HG02973 (cell line): ENCODE measurements around the gene SEMA6B.

Experiments
- ATAC-seq: cut with Tn5 transposase; IDR thresholded peaks from one replicate; pipeline ENCODE4 v1.9.1; 2021; ENCODE audit warnings: moderate library complexity; ENCODE audit not compliant: unreplicated experiment

Gene SEMA6B

GRCh38 chr19:4588291-4588761 lies 28.8 kb upstream of the SEMA6B start:
- no peak for ATAC-seq

- ATAC-seq, result no peak
Observed at GRCh38 chr19:4587527-4587926, 28.0 kb upstream of the SEMA6B start.

- ATAC-seq, result no peak
Observed at GRCh38 chr19:4586691-4587090, 27.2 kb upstream of the SEMA6B start.

GRCh38 chr19:4586245-4586644 lies 26.8 kb upstream of the SEMA6B start:
- no peak for ATAC-seq

GRCh38 chr19:4585556-4585955 lies 26.1 kb upstream of the SEMA6B start:
- no peak for ATAC-seq

- no peak for ATAC-seq
Observed at GRCh38 chr19:4584670-4585460, 25.4 kb upstream of the SEMA6B start.

GRCh38 chr19:4583961-4584669 lies 24.6 kb upstream of the SEMA6B start:
- no peak for ATAC-seq

GRCh38 chr19:4582980-4583842 lies 23.7 kb upstream of the SEMA6B start:
- no peak for ATAC-seq

- no peak for ATAC-seq
Observed at GRCh38 chr19:4581666-4582553, 22.4 kb upstream of the SEMA6B start.

GRCh38 chr19:4580961-4581665 lies 21.6 kb upstream of the SEMA6B start:
- ATAC-seq, result no peak

GRCh38 chr19:4580021-4580901 lies 20.8 kb upstream of the SEMA6B start:
- no peak for ATAC-seq

GRCh38 chr19:4579389-4579788 lies 19.9 kb upstream of the SEMA6B start:
- ATAC-seq, result no peak

GRCh38 chr19:4578552-4579248 lies 19.2 kb upstream of the SEMA6B start:
- no peak for ATAC-seq

- no peak for ATAC-seq
Observed at GRCh38 chr19:4577020-4577782, 17.7 kb upstream of the SEMA6B start.

GRCh38 chr19:4576016-4576933 lies 16.8 kb upstream of the SEMA6B start:
- no peak for ATAC-seq

- no peak for ATAC-seq
Observed at GRCh38 chr19:4575267-4576015, 16.0 kb upstream of the SEMA6B start.
